ENCODE results near the gene MTMR12. TPM values are rescaled to one million over a fixed set of nuclear protein-coding genes. Genes with fewer than 3 reads are reported as not detected.

The MTMR12 gene
- total and polyA plus RNA-seq, 10 of the 15 experiments (the other 5 are each of a cell fraction or from before 2014, with no cell fraction given) = 5.0 to 22.9 (median 16.3) TPM

GRCh38 chr5:32320576-32320975 lies 7.8 kb upstream of the MTMR12 start:
- H3K36me3 ChIP-seq (ENCODE audit: control insufficient read depth in 2 of 2, insufficient read depth in 2 of 2, low read length in 1 of 2) = no peaks in the 10 kb centered on the region
- H3K27ac ChIP-seq (ENCODE audit: control insufficient read depth, insufficient read depth) = no peak overlapping the region
- ChIA-PET CTCF (interaction anchor here (0.9 to 1.4 kb wide), 2 partner anchors 9 to 23 kb away, joined by 3 to 5 read pairs; no protein-coding TSS in a partner anchor), RAD21 (ENCODE audit: unreplicated experiment) (no interaction called here), POLR2A (interaction anchor here (0.5 kb wide), 1 partner anchor 104 kb away, joined by 7 read pairs; no protein-coding TSS in a partner anchor), SMC1A (ENCODE audit: uncharacterized antibody, unreplicated experiment) (no interaction called here)
- peaks cover 9% of the 10 kb centered on the region; the same call in 2 of the 3 replicates for H3K9me3 ChIP-seq (replicated peaks; ENCODE audit: control insufficient read depth, insufficient read depth, low read length)
- no peaks in the 10 kb centered on the region for H4K20me1 ChIP-seq (ENCODE audit: control insufficient read depth, insufficient read depth)
- in situ Hi-C loops (cut with MboI) = no loop called here
- H3K4me3 ChIP-seq = no peak overlapping the region
- TF ChIP-seq SRF (IDR thresholded peaks at IDR 0.05; ENCODE audit: low read depth in 2 of 2, low read length in 2 of 2) (no peak), LARP7 (IDR thresholded peaks at IDR 0.05) (no peak), NRF1 (conservative IDR thresholded peaks at IDR 0.05; ENCODE audit: low read depth, low read length) (no peak), TBL1XR1 (IDR thresholded peaks at IDR 0.05; ENCODE audit: low read depth, low read length) (no peak), SIX5 (IDR thresholded peaks at IDR 0.05; ENCODE audit: low read depth, low read length, severe bottlenecking) (no peak), JUNB (IDR thresholded peaks at IDR 0.05) (no peak), USF1 (IDR thresholded peaks at IDR 0.05; ENCODE audit: borderline replicate concordance, extremely low read length, insufficient read depth, low read depth, low read length) (no peak), BCL11A (IDR thresholded peaks at IDR 0.05; ENCODE audit: low read depth, low read length) (no peak), NR2F1 (conservative IDR thresholded peaks at IDR 0.05) (no peak), NR2C1 (IDR thresholded peaks at IDR 0.05) (no peak), SMAD5 (IDR thresholded peaks at IDR 0.05; ENCODE audit: low read depth) (no peak), HDAC6 (IDR thresholded peaks at IDR 0.05; ENCODE audit: unreplicated experiment) (no peak)
- TF ChIP-seq, protein P1, sequence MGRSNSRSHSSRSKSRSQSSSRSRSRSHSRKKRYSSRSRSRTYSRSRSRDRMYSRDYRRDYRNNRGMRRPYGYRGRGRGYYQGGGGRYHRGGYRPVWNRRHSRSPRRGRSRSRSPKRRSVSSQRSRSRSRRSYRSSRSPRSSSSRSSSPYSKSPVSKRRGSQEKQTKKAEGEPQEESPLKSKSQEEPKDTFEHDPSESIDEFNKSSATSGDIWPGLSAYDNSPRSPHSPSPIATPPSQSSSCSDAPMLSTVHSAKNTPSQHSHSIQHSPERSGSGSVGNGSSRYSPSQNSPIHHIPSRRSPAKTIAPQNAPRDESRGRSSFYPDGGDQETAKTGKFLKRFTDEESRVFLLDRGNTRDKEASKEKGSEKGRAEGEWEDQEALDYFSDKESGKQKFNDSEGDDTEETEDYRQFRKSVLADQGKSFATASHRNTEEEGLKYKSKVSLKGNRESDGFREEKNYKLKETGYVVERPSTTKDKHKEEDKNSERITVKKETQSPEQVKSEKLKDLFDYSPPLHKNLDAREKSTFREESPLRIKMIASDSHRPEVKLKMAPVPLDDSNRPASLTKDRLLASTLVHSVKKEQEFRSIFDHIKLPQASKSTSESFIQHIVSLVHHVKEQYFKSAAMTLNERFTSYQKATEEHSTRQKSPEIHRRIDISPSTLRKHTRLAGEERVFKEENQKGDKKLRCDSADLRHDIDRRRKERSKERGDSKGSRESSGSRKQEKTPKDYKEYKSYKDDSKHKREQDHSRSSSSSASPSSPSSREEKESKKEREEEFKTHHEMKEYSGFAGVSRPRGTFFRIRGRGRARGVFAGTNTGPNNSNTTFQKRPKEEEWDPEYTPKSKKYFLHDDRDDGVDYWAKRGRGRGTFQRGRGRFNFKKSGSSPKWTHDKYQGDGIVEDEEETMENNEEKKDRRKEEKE (IDR thresholded peaks at IDR 0.05) = no peak
- TF ChIP-seq, protein P2, sequence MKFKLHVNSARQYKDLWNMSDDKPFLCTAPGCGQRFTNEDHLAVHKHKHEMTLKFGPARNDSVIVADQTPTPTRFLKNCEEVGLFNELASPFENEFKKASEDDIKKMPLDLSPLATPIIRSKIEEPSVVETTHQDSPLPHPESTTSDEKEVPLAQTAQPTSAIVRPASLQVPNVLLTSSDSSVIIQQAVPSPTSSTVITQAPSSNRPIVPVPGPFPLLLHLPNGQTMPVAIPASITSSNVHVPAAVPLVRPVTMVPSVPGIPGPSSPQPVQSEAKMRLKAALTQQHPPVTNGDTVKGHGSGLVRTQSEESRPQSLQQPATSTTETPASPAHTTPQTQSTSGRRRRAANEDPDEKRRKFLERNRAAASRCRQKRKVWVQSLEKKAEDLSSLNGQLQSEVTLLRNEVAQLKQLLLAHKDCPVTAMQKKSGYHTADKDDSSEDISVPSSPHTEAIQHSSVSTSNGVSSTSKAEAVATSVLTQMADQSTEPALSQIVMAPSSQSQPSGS (IDR thresholded peaks at IDR 0.05; ENCODE audit: low read length) = no peak
- TF ChIP-seq, protein P3, sequence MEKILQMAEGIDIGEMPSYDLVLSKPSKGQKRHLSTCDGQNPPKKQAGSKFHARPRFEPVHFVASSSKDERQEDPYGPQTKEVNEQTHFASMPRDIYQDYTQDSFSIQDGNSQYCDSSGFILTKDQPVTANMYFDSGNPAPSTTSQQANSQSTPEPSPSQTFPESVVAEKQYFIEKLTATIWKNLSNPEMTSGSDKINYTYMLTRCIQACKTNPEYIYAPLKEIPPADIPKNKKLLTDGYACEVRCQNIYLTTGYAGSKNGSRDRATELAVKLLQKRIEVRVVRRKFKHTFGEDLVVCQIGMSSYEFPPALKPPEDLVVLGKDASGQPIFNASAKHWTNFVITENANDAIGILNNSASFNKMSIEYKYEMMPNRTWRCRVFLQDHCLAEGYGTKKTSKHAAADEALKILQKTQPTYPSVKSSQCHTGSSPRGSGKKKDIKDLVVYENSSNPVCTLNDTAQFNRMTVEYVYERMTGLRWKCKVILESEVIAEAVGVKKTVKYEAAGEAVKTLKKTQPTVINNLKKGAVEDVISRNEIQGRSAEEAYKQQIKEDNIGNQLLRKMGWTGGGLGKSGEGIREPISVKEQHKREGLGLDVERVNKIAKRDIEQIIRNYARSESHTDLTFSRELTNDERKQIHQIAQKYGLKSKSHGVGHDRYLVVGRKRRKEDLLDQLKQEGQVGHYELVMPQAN (conservative IDR thresholded peaks at IDR 0.05) = no peak
- TF ChIP-seq, protein P4, sequence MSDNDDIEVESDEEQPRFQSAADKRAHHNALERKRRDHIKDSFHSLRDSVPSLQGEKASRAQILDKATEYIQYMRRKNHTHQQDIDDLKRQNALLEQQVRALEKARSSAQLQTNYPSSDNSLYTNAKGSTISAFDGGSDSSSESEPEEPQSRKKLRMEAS (IDR thresholded peaks at IDR 0.05; ENCODE audit: low read depth, low read length) = no peak
- no peak overlapping the region for H3K9ac ChIP-seq (ENCODE audit: control insufficient read depth, insufficient read depth, low read length)
- H3K79me2 ChIP-seq (ENCODE audit: control insufficient read depth, insufficient read depth, low read length) = no peaks in the 10 kb centered on the region
- no peak overlapping the region for H2AFZ ChIP-seq (ENCODE audit: control insufficient read depth, low read depth, low read length)
- no peaks in the 10 kb centered on the region for H3K27me3 ChIP-seq (replicated peaks in 1 of 2; ENCODE audit: control insufficient read depth in 2 of 2, insufficient read depth in 2 of 2, low read length in 1 of 2)
- intact Hi-C loops (cut with micrococcal nuclease; ENCODE audit: unreplicated experiment) = no loop called here
- no TSS peak for BruUV-seq (replicated peaks)
- DNase-seq (ENCODE audit: low read depth, low spot score) (no peak), FAIRE-seq (no peak), ATAC-seq (no peak)
- H3K4me2 ChIP-seq (ENCODE audit: control insufficient read depth, insufficient read depth) = no peak overlapping the region
- 56% methylated on average over 9 of the region's 10 CpGs for WGBS (ENCODE audit: insufficient coverage, insufficient replicate concordance, low lambda C conversion rate, missing lambda C conversion rate)
- H3K4me1 ChIP-seq (ENCODE audit: control insufficient read depth, insufficient read depth, low read length) = peaks cover 3% of the 10 kb centered on the region; the same call in 1 of the 2 replicates
